ENCODE results near the gene CFAP69.
"Not testable (repeated sequence)": the region's sequence is repeated elsewhere in the genome, so short reads cannot be mapped to it uniquely, and the experiment has no call there.

Gene CFAP69

DNA sequence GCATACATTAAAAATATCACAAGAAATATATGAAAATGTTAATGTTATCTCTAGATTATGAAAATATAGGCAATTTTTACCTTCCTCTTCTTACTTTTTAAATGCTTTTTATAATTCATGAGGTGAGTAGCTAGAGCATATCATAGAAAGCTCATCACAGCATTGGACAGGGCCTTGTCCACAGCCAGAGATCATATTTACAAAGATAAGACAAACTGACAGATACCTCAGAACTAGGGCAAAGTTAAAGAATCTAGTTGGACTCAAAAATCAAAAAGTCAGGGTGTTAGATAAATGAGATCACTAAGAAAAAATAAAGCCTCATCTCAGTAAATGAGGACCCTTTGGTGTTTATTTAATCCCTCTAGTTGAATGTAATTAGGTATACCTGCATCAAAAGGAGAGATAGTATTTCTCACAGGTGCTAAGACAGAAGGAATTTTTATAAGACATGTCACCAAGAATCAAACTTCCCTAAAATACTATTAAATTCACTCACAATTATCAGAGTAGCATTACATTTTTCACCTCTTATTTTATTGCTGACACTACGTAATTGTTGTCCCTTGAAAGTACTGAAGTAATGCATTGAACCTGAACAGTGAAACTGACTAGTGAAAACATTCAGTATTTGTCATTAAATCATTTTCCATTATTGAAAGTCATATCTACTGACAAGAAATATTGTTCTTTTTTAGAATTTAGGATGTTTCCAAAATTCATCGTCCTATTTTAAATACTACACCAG, 25.6 kb downstream of the CFAP69 start:
- no peak for DNase-seq (ENCODE audit: low spot score)

DNA sequence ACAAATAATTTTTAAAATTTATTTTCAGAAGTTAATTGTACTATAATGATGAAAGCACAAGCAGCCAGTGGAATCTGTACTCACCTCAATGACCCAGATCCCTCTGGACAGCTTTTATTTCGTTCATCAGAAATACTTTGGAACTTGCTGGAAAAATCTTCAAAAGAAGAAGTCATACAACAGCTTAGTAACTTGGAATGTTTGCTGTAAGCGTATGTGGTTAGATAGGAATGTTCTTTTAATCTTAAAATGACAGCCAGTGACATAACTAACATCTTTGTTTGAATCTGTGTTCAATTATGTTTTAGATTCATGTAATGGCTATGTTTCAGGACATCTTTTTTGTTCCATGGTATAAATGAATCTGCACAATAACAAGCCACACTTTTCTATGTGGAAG, 26.8 kb downstream of the CFAP69 start:
- DNase-seq (ENCODE audit: low spot score) = peak; percentile 55

DNA sequence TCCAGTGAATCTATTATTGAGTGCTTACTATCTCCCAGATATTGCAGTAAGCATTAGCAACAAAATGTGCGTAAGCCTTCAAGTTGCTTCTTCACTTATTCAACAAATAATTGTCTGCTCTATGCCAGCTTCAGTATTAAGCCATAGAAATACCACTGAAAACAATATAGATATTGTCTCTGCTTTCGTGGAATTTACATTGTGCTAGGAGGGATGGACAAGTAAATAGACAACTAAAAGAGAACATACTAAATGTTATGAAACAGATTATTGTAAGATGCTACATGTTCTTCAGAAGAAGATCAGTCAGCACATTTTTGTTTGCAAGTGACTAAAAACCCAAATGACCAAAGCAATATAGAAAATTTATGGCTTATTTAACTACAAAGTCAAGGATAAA, 27.3 kb downstream of the CFAP69 start:
- DNase-seq (ENCODE audit: low spot score) = no peak

DNA sequence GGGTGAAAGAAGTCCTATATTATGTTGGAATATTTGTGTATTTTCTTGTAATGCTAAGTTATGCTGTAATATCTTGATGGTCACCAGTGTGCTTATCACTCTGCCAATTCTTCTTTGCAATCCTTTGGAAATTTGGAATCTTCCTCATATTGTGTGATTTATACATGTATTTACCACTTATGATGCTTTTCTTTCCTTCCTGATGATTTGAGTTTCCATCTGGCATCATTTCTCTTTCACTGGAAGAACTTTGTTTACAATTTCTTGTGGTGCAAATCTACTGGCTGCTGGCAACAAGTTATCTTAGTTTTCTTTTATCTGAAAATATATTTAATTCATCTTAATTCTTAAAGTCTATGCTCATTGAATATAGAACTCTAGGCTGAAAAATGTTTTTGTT, 29.2 kb downstream of the CFAP69 start:
- no peak for DNase-seq (ENCODE audit: low spot score)

DNA sequence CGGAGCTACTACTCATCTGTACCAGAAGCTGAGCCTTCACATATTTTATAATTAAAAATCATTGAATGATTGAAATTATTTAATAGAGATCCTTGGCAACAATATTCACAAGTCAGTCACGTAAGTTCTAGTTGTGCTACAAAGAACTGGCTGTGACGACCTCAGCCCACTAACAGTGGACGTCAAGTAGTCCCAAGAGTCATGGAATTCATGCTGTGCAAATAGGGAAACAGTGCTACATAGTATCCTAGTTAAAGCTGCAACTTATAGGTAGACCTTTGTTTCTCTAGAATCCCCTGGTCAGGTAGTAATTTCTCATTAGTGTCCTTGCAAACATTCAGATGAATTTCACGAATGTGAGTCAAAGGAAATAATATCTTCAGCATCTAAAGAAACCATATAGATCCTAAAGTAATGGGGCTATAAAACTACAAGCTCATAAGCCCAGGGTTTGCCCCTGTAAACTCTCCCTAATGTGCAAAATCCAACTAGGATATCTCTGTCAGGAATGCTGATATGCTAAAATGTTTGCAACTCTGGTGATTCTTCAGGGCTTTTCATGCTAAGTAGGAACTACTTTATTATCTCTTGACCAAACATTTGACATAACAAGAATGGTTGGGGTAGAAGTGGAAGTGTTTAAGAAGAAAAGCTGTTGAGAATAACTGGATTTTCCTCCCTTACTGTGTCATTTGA, 31.2 kb downstream of the CFAP69 start:
- no peak for DNase-seq (ENCODE audit: low spot score)

DNA sequence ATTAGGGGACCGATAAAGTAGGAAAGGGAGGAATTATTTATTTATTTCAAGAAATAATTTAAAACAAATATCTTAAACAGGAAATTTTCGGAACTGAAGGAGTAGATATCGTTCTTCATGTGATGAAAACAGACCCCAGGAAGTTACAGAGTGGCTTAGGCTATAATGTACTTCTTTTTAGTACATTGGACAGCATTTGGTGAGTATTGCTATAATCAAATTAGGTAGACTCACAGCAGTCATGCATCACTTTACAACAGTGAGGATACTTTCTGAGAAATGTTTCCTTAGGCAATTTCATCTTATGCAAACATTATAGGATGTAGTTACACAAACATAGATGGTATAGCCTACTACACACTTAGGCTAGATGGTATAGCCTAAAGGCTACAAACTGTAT, 43.2 kb downstream of the CFAP69 start:
- no peak for DNase-seq (ENCODE audit: low spot score)

DNA sequence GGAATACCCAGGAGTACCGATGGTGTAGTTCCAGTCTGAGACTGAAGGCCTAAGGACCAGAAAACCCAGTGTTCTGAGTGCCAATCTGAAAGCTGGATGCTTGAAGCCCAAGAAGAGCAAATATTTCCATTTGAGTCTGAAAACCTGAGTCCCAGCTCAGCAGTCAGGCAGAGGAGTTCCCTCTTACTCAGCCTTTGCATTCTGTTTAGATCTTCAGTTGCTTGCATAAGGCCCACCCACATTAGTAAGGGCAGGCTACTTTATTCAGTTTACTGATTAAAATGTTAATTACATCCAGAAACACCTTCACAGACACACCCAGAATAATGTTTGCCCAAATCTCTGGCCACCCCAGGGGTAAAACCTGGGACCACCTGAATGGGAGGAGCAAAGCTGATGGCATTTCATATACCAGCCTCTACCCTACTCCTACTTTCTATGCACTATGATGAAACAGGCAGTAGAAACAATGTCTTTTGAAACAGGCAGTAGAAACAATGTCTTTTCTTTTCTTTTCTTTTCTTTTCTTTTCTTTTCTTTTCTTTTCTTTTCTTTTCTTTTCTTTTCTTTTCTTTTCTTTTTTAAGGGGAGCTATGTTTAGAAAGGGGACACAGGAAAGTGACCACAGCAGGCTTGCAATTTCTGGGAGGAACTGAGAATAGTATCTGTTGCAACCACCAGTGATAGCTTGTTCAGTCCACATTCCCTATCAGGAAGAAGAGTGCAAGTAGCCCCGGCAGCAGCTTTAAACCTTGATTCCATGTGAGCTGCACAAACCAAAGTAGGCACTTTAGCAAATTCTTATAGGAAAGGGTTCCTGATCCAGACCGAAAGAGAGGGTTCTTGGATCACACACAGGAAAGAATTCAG, 45.5 kb downstream of the CFAP69 start:
- DNase-seq (ENCODE audit: low spot score) = no peak

DNA sequence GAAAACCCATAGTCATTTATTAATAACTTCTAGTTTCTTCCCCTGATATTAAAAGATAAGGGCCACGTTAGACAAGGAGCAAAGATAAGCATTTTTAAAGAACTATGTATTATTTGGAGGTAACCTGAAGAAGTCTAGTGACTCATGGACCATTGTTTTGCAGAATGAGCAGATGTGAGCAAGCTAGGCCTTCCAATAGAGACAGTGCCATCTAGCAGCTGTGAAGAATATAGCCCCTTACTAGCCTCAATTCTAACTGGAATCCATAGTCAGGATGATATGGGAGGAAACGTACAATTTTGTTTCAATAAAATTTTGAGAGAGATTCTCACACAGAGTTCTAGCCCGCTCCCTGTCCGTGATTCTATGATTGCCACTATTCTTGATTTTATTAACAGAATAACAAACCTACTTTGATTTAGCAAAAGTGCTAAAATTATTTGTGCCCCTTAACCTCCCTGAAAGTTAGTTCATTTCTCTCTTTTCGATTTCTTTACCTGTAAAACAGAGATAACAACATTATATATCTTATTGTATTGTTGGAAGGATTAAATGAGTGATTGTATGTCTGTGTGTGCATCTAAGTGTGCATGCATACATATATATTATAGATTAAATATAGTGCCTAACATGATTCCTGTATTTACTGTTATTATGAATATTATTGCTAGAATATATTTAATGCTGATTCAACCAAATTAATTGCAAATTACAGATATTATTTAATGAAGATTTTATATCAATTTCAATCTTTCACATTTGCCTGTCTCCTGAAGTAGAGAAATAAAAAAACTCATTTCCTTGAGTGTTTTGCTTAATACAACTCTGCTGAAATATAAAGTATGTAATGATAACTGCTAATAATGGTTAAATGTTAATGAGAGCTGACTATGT, 53.4 kb downstream of the CFAP69 start:
- DNase-seq (ENCODE audit: low spot score) = peak; percentile 83

DNA sequence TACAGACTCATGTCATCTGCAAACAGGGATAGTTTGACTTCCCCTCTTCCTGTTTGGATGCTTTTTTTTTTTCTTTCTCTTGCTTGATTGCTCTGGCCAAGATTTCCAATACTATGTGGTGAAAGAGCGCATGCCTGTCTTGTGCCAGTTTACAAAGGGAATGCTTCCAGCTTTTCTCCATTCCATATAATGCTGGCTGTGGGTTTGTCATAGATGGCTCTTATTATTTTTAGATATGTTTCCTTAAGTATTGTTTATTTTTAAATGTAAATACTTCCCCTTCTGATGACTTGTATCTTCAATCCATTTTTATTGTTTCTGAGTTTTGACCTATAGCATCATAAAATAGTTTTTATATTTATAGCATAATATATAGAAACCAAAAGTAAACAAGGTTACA, 58.3 kb downstream of the CFAP69 start:
- no peak for DNase-seq (ENCODE audit: low spot score)

DNA sequence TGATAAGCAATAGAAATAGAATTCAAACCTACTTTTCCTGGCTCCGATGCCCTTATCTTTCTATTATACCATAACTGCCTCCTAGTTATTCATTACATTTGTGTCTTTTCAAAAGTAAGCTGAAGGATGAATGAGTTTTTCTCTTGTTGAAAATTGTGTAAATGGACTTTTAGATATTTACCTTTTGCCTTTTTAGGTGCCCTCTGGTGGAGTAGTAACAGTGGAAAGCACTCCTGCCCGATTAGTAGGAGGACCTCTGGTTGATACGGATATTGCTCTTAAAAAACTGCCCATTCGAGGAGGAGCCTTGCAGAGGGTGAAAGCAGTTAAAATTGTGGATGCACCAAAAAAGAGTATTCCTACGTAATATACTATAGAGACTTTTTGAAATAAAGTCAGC, 64.9 kb downstream of the CFAP69 start:
- DNase-seq (ENCODE audit: low spot score) = no peak

DNA sequence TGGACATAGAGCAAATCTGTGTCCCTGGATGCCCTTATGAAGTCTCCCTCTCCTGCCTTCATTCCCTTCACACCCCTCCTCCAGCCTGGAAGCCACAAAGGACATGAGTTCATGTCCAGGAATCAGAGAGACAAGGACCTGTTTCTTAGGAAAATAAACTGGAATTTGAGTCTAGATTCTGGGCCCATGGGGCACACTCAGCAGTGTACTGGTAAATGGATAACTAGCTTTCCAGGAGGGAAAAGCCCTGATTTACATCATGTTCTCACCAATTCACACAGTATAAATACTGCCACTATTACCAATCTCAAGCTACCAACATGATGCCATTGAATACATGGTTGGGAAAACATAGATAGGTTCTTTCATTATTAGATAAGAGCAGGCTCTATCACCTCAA, 66.2 kb downstream of the CFAP69 start:
- no peak for DNase-seq (ENCODE audit: low spot score)

DNA sequence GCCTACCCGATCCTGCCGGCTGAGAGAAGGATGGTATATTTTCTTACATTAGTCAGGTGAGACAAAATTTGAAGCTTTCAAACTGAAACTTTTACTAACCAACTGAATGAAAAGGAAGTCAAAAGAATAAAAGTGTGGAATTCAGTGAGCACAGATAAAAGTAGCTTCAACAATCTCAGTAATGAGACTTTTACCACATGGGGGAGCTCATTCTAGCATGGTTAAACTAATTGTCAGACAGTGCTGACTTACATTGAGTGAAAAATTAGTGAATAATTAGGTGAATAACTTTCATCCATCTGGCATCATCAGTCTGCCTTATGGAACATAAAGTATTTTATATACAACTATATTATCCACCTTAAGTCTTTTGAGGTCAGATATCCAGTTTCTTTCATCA, 67.8 kb downstream of the CFAP69 start:
- peak; percentile 21 for DNase-seq (ENCODE audit: low spot score)

DNA sequence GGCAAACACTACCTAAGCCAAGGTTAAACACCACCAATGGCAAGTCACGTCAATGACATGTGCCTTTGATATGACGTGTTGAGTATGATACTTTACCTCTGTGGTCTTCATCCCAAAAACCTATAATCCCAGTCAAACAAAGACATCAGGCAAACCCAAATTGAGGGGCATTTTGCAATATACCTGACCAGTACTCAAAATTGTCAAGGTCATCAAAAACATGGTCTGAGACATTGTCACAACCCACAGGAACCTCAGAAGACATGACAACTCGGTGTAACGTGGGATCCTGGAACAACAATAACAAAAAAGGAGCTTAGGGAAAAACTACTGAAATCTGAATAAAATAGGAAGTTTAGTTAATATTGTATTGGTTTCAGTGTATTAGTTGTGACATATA, 68.9 kb downstream of the CFAP69 start:
- no peak for DNase-seq (ENCODE audit: low spot score)

DNA sequence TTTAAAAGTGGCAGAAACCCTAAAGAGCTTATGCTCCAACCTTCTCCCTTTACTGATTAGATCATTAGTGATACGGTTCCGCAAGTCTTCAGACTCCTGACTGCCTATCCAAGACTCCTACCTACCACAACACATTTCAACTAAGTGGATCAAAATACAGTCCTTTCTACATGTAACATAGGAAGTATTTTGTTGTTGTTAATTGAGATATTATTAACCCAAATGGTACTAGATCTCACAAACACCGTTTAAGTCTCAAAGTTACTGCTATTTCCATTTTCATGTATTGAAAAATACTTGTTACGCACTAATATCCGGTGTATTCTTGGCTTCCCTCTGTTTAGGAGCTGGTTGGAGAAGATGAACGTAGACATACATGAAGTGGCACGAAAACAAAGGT, 75.0 kb downstream of the CFAP69 start:
- no peak for DNase-seq (ENCODE audit: low spot score)

DNA sequence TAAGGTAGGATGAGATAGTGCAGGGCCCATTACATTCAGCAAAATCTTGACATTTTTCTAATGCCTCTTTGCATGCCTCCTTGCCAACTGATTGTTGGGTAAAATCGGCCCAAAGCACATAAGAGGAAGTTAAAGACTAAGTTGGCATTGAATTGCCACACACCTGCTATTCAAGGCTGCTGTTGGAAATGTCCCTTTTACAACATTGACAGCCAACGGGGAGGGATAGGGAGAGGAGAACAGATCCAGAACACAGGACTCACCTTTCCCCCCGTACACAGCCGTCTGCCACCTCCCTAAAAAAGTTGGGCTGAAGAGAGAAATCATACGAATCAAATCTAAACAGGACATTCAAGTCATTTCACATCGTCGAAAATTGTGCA, 75.4 kb downstream of the CFAP69 start:
- DNase-seq (ENCODE audit: low spot score) = no peak

DNA sequence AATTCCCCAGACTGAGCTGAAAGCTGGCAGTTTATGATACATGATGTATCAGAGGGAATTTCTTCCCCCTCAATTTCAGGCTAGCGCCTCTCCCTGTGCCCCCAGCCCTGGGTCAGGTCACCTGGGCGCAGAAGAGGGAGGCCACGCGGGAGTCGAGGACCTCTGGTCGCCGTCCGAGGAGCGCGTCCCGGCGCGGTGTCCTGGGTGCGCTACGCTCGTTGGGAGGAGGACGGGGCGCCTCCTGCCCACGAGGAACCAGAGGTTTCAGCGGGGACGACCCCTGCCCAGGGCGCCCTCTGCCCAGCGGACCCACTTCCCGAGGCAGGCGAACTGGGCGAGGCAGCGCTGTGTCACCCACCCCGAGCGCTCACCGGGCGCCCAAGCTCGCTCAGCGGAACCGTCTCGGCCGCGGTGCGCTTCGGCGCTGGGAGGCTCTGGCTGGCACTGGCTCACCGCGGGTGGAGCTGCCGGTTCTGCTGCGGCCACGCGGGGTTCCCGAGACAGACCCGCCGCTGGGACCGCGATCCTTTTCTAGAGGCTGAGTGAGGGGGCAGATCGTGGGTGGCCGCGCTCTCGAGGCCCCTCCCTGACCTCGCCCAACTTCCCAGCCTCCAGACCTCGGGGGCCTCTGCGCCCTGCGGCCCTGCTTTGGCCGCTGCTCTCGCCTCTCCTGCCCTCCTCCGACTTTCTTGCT, 76.0 kb downstream of the CFAP69 start, which contains the start of gene FAM237B:
TSS of gene FAM237B (minus strand) at position 504 of the 694 bp plus-strand sequence. CDS start 1,556 bp downstream, outside the sequence.
- peak; percentile 62 for DNase-seq (ENCODE audit: low spot score)

DNA sequence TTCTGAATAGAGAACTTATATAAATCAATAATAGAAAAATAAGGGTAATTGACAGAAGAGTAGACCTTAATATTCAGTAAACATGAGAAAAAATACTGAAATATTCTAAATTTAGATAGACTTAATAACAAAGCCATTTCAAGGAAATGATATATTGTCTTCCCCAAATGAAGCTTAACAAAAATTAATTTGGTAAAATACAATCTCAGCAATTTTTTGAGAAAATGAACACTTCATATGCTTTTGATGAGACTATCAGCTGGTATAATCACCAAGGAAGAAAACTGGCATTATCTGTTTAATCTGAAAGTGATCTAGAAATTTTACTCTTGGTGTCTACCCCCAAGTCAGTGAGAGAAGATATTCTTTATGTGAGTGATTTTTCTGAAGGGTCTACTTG, 77.9 kb downstream of the CFAP69 start:
- DNase-seq (ENCODE audit: low spot score) = no peak

DNA sequence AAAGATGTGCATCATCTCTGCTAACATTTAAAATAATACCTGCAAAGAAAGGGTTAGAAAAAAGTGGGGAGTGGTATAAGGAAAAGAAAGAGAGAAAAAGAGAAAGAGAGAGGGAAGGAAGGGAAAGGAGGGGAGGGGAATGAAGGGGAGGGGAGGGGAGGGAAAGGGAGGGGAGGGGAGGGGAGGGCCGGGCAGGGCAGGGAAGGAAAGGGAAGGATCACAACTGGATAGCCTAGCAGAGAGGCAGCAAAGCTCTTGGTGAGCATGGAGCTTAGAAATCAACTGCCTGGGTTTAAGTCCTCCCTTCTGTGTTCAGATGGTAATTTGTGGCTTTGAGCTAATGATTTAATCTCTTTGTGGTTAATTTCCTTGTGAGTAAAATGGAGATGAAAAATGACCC, 81.5 kb downstream of the CFAP69 start:
- DNase-seq (ENCODE audit: low spot score) = no peak

DNA sequence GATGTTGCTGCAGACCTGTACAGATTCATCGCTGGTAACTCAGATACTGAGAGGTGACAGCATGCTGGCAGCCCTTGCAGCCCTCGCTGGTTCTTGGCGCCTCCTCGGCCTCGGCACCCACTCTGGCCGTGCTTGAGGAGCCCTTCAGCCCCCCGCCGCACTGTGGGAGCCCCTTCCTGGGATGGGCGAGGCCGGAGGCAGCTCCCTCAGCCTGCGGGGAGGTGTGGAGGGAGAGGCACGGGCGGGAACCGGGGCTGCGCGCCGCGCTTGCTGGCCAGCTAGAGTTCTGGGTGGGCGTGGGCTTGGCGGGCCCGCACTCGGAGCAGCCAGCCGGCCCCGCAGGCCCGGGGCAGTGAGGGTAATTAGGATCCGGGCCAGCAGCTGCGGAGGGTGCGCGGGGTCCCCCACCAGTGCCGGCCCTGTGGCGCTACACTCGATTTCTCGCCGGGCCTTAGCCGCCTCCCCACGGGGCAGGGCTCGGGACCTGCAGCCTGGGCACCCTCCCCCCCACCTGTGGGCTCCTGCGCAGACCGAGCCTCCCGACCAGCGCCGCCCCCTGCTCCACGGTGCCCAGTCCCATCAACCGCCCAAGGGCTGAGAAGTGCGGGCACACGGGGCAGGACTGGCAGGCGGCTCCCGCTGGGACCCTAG, 89.3 kb downstream of the CFAP69 start:
- DNase-seq (ENCODE audit: low spot score) = no peak

DNA sequence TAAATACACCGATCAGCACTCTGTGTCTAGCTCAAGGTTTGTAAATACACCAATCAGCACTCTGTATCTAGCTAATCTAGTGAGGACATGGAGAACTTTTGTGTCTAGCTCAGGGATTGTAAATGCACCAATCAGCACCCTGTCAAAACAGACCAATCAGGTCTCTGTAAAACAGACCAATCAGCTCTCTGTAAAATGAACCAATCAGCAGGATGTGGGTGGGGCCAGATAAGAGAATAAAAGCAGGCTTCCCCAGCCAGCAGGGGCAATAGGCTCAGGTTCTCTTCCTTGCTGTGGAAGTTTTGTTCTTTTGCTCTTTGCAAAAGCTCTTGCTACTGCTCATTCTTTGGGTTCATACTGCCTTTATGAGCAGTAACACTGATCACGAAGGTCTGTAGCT, 90.0 kb downstream of the CFAP69 start:
- DNase-seq (ENCODE audit: low spot score) = not testable (repeated sequence)

DNA sequence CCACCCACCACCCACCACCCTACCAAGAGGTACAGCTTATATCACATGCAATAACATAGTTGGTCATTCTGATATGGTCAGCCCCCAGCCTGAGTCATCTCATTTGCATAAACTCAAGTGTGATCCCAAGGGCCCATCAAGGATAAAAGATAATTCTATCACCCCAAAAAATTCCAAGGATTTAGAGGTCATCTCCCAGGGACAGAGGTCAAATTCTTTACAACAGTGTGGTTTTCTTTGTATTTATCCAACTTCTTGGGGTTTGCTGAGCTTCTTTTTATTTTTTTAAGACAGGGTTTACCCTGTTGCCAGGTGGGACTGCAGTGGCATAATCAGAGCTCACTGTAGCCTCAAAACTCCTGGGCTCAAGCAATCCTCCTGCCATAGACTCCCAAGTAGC, 92.1 kb downstream of the CFAP69 start:
- no peak for DNase-seq (ENCODE audit: low spot score)
